HG03354 (cell line): ENCODE results near the gene CPAMD8.

Experiments
- ATAC-seq: cut with Tn5 transposase; IDR thresholded peaks from one replicate; pipeline ENCODE4 v1.9.1; 2021; ENCODE audit warnings: mild to moderate bottlenecking; ENCODE audit not compliant: unreplicated experiment, poor library complexity, severe bottlenecking

CPAMD8 gene

GRCh38 chr19:17026706-17027534, at the start of gene CPAMD8:
Gene CPAMD8, minus strand, starts transcription at chr19:17026810. Its CDS starts 168 bp downstream, at chr19:17026642.
- no peak for ATAC-seq

DNA sequence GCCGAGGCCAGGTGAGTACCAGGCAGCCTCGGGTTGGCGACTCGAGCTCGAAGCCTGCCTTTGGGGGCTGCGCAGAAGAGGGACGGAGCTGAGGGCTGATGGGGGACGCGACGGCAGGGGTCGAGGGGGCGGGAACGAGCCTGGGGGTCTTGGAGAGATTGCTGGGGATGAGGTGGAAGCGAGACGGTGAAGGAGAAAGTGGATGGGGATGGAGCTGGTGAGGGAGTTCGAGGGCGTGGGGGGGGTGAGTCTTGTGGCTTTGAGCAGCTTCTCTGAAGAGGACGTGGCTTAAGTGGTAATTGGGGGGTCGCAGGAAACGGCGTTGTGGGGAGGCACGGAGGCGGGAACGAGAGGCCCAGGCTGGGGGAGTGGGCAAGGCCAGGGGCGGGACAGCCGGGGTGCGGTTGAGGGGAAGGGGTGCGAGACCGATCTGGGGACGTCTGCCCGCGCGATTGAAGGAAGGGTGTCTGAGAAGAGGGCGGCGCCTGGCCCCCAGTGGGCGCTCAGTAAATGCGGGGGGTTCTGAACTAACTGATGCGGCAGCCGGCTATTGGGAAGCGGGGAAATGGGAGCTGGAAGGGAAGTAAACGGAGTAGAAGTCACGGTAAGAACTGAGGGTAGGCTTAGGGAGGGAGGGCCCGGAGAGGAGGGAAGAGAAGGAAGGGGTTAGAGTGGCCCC, 49.4 kb upstream of the CPAMD8 start:
- ATAC-seq, result no peak

- ATAC-seq, result peak; percentile 82
These were observed 48.6 kb upstream of the CPAMD8 start, which contains the start of the genes HAUS8 and MYO9B for GRCh38 chr19:17075035-17075863. Gene HAUS8, minus strand, starts transcription at chr19:17075452. Its CDS starts 30 bp downstream, at chr19:17075422. Gene MYO9B, plus strand, starts transcription at chr19:17075777. Its CDS starts 25,941 bp downstream, at chr19:17101718.

GRCh38 chr19:17074634-17075034, 48.0 kb upstream of the CPAMD8 start:
- ATAC-seq, result peak; percentile 3

- peak; percentile 11 for ATAC-seq
These were observed 47.4 kb upstream of the CPAMD8 start for GRCh38 chr19:17073869-17074633.

DNA sequence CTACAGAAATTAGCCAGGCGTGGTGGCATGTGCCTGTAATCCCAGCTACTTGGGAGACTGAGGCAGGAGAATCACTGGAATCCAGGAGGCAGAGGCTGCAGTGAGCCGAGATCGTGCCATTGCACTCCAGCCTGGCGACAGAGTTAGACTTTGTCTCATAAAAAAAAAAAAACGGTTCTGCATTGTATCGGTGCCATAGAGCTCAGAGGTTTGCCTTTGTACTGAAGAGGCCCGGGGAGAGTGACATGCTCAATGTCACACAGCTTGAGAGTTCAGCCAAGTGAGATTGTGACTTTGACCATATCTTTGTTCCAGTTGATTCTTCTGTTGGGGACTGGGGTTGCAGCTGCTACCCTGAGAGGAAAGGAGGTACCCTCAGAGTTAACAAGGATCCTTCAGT, 44.3 kb upstream of the CPAMD8 start:
- ATAC-seq, result no peak

DNA sequence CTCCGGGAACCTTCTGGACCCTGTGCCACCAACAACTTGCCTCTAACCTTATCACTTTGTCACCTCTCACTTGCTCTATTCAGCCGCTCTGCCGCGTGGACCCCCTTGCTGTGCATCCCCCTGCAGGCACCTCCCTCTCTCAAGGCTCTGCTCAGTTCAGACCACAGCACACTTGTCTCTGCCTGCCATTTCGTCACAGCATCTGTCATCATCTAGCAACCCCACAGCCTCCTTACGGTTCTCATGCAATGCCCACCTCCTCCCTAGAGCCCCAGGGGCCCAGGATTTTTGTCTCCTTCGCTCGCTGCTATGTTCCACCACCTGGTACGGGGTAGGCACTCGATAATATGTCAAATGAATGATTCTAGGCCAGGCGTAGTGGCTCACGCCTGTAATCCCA, 43.8 kb upstream of the CPAMD8 start:
- ATAC-seq, result no peak

GRCh38 chr19:17069193-17069592, 42.6 kb upstream of the CPAMD8 start:
- no peak for ATAC-seq

GRCh38 chr19:17063428-17063827, 36.8 kb upstream of the CPAMD8 start:
- ATAC-seq, result no peak

DNA sequence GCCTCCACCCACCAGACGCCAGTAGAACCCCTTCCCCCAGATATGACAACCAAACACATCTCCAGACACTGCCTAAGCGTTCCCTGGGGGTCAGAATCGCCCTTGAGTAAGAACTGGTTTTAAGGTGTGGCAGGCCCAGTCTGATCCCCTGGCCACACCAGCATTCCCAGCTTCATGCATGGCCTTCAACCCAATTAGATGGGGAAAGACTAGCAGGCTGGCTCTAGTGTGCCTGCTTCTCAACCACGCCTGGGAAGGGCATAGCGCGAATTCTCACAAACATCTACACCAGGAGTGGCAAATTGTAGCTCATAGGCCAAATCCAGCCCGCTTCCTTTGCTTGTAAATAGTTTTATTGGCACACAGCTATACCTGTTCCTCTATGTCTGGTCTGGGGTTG, 35.1 kb upstream of the CPAMD8 start:
- no peak for ATAC-seq

- no peak for ATAC-seq
These were observed 34.6 kb upstream of the CPAMD8 start for GRCh38 chr19:17061205-17061604.

GRCh38 chr19:17060802-17061201, 34.2 kb upstream of the CPAMD8 start:
- no peak for ATAC-seq

GRCh38 chr19:17058236-17058635, 31.6 kb upstream of the CPAMD8 start:
- ATAC-seq, result no peak

DNA sequence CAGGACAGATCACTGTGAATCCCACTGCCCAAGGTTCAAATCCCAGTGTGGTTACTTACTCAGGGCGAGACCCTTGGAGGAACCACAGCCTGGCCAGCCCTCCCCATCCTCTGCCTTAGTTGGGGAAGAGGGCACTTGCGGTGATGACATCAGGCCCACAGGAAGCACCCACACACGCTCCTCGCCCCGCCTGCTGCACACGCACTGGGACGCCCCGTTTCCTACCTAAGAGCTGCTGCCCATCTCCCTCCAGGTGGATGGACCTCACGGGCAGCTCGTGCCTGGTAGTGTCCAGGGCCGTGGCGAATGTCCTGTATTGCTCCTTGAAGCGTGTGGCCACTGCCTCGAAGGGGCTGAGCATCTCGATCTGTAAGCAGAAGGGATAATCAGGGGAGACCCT, 29.0 kb upstream of the CPAMD8 start:
- no peak for ATAC-seq

DNA sequence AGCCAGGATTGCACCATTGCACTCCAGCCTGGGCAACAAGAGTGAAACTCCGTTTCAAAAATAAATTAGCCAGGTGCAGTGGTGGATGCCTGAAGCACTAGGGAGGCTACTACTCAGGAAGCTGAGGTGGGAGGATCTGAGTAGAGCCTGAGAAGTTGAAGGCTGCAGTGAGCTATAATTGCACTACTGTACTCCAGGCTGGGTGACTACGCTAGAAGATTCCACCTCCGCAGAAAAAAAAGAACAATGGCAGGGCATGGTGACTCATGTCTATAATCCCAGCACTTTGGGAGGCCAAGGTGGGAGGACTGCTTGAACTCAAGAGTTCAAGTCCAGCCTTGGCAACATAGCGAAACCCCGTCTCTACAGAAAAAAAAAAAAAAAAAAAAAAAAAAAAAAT, 28.1 kb upstream of the CPAMD8 start:
- no peak for ATAC-seq

DNA sequence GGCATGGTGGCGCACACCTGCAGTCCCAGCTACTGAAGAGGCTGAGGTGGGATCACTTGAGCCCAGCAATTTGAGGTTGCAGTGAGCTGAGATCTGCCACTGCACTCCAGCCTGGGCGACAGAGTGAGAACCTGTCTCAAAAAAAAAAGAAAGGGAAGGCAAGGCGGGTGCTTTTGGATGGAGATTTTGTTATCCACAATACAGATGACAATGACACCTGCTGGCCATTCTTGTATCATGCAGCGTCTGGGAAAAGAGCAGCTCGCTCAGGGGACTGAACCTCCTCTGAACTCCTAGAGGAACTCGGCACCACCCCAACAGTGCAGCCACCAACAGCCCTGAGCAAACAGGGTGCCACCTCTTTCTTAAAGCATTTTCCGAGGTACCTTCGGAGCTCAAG, 25.8 kb upstream of the CPAMD8 start:
- ATAC-seq, result no peak

DNA sequence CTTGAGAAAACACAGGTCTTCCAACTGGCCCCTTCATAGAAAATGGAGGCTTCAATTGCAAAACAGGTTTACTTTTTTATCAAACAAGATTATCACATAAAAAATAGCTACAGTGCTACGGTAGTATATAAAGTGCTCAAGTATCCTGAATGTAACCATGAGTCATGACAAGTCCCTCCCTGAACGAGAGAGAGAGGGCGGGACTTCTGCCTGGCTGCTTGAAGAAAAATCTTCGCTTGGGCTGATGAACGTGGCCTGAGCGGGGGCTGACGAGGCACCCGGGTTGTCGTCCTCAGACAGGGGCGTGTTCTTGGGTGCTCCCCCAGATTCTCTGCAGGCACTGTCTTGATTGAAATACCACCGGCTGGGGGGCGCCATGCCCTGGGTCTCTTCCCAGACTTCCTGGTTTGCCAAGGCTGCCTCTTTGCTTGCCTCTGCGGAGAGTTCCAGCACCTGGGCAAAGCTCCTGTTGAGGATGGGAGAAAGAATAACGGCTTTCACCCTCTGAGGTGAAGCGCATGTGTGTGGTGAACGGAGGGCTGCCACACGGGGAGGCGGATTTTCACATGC, 23.2 kb upstream of the CPAMD8 start:
- no peak for ATAC-seq

DNA sequence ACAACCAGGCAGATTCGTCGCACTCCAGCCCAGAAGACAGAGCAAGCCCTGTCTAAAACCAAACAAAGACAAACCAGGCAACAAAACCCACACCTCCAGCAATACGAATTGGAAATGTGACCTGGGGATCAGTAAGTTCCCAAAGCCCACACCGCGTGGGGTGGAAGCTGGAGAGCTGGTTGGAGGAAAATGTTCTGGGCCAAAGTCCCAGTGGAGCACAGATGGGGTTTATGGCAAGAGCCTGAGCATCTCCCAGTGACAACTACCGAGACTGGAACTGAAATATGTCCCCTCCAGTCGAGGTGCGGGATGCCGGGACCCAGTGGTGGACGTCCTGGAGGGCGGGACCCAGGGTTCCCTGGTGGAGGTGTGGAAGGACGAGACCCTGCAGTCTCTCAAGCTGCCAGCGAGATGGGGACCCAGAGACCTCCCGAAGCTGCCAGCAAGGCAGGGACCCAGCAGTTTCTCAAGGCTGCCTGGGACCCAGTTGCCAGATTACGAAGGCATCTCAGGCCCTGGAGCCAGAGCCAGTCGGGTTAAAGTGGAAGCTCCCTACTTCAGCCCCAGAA, 22.4 kb upstream of the CPAMD8 start:
- no peak for ATAC-seq
